Neural progenitor cell (in vitro differentiated cells): ENCODE results near the gene PARVA.

ENCODE experiments used
- CTCF ChIP-seq: fragments of 200-600 bp; sonication (generic); IDR thresholded peaks from 2 replicates; pipeline ENCODE4 v1.5.1; 2017; ENCODE audit warnings: antibody characterized with exemption, mild to moderate bottlenecking
- EZH2 ChIP-seq: fragments of 200-600 bp; sonication (generic); IDR thresholded peaks from 2 replicates; pipeline ENCODE4 v1.6.1; 2017; ENCODE audit warnings: antibody characterized with exemption, mild to moderate bottlenecking, moderate library complexity

- TF ChIP-seq CTCF = no peak
- TF ChIP-seq EZH2 = no peak
Measured at GRCh38 chr11:12430954-12431595, 53.7 kb downstream of the PARVA start.
